GM12891 (cell line): ENCODE measurements around the gene LPO.

ENCODE experiments used
- PAX5 ChIP-seq: IDR thresholded peaks from 2 replicates; pipeline ENCODE4 v1.6.1; 2011; ENCODE audit warnings: low read length, moderate library complexity, mild to moderate bottlenecking; ENCODE audit not compliant: insufficient read depth, severe bottlenecking
- POLR2A ChIP-seq: IDR thresholded peaks from 2 replicates; pipeline ENCODE4 v1.6.1; 2011; ENCODE audit warnings: low read depth, low read length, control low read depth
- POLR2AphosphoS5 ChIP-seq: IDR thresholded peaks from 2 replicates; pipeline ENCODE4 v1.6.1; 2011; ENCODE audit warnings: low read depth, low read length, control low read depth
- POU2F2 ChIP-seq: IDR thresholded peaks from 2 replicates; pipeline ENCODE4 v1.6.1; 2011; ENCODE audit warnings: low read depth, mild to moderate bottlenecking, control low read depth, low read length, moderate library complexity
- SPI1 ChIP-seq: IDR thresholded peaks from 2 replicates; pipeline ENCODE4 v1.6.1; 2011; ENCODE audit warnings: low read depth, low read length, control low read depth
- TAF1 ChIP-seq: IDR thresholded peaks from 2 replicates; pipeline ENCODE4 v1.6.1; 2011; ENCODE audit warnings: low read depth, low read length, control low read depth

- no peak for TF ChIP-seq POLR2A
- TF ChIP-seq POLR2AphosphoS5, result no peak
- no peak for TF ChIP-seq PAX5
- no peak for TF ChIP-seq SPI1
- no peak for TF ChIP-seq POU2F2
- no peak for TF ChIP-seq TAF1
Measured at GRCh38 chr17:58191241-58191896, 47.0 kb upstream of the LPO start.
